H54 (cell line): ENCODE measurements around the gene PDPN.

Source experiments
- DNase-seq: peaks from one replicate; pipeline ENCODE4 v3.0.0; 2011; ENCODE audit warnings: low spot score, mixed read lengths; ENCODE audit not compliant: insufficient read length
- FAIRE-seq: peaks from 3 replicates; lab custom pipeline; 2011; peaks lifted over from hg19 to GRCh38; lab: Jason Lieb, UNC
- POLR2A ChIP-seq: IDR thresholded peaks from 2 replicates; pipeline ENCODE4 v1.6.1; 2011; ENCODE audit warnings: low read depth, mild to moderate bottlenecking, low read length

Gene PDPN

DNA sequence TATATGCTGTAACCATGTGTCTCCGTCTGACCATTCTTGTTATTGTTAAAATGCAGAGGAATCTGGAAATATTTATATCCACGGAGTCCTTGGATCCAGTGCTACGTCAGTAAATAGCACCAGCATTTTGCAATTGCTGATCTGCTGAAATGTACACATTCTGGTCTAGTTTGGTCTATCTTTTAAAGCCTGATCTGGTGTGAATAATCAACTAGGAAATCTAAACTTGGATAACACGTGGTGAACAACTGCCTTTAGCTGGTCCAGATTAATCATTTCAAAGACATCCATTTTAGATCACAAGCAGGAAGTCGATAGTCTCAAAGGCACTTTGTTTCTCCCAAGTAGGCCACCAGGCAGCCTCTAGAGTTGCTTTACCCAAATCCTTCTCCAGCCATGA lies 32.6 kb downstream of the PDPN start:
- DNase-seq (no peak), FAIRE-seq (no peak)
- TF ChIP-seq POLR2A: no peak

DNA sequence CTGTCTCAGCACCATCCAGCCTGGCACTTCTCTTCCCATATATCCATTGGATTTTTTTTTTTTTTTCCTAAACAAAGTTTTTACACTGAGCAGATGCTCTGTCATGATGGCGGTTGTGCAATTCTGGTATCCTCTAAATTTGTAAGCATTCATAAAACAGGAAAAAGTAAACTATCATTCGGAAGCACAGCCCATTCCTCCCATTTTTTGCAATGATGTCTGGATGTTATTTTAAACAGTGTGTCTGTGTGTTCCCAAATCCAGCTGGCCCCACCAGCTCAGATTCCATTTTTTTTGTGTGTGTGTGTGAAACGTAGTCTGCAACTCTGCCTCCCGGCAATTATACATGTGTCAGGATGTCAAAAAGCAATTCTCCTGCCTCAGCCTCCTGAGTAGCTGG lies 33.5 kb downstream of the PDPN start:
- TF ChIP-seq POLR2A: no peak
- DNase-seq (no peak), FAIRE-seq (no peak)

DNA sequence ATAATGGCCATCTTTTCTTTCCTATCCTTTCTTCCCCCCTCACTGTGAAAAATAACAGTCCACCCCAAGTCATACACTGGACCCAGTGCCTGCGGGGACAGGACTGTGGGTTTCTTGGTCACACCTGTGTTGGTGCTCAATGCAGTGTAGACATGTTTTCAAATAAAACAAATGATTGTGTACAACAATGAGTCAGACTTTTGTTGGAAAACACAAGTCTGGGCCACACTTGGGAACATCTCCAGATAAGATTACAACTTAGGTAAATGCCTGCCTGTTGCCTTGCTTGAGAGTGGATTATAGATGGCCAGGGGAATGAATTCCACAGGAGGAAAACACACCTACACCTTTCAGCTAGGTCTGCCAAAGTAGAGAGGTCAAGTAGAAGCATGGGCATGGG lies 34.1 kb downstream of the PDPN start:
- no peak for TF ChIP-seq POLR2A
- FAIRE-seq (no peak), DNase-seq (no peak)

GRCh38 chr1:13618483-13618882 lies 34.9 kb downstream of the PDPN start:
- no peak for TF ChIP-seq POLR2A
- DNase-seq: no peak

DNA sequence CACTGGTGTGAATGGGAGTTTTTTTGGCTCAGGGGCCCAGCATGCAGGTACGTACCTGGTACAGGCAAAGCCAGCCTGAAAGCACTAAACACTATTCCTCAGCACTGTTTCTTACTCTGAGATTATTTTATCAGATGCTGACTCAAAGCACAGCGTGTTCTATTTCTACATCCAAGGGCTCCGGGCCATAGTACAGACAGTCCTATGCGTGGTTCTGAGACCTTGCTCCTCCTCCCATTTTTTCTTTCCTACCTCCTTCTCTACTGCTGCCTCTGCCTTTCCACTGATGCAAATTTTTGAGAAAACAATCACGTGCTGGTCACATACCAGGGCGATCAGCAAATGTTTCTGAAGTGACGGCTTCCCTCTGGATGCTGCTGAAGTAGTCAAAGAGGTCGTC lies 36.3 kb downstream of the PDPN start:
- FAIRE-seq: no peak
- DNase-seq: no peak
- TF ChIP-seq POLR2A: no peak

More at GRCh38 chr1:13618483-13618882, 34.9 kb downstream of the PDPN start:
- no peak for FAIRE-seq

DNA sequence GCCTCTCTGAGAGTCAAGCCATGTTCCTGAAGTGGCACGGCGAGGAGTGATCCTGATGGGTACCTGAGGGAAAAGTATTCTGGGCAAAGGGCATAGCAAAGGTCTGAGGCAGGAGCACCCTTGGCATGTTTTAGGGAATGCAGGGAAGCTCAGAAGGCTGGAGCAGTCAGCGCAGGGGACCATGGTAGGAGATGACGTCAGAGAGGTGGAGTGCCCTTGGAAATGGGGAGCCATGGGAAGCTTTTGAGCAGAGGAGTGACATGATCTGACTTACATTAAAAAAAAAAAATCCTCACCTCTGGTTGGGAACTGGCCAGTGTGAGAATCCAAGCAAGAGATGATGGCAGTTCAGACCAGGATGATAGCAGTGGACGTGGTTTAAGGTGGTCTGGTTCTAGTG lies 37.2 kb downstream of the PDPN start:
- DNase-seq: no peak
- FAIRE-seq: no peak
- no peak for TF ChIP-seq POLR2A

GRCh38 chr1:13622446-13622845 lies 38.8 kb downstream of the PDPN start:
- no peak for DNase-seq
- no peak for TF ChIP-seq POLR2A
- FAIRE-seq: no peak

GRCh38 chr1:13623021-13623637 lies 39.5 kb downstream of the PDPN start:
- DNase-seq (no peak), FAIRE-seq (no peak)
- no peak for TF ChIP-seq POLR2A

DNA sequence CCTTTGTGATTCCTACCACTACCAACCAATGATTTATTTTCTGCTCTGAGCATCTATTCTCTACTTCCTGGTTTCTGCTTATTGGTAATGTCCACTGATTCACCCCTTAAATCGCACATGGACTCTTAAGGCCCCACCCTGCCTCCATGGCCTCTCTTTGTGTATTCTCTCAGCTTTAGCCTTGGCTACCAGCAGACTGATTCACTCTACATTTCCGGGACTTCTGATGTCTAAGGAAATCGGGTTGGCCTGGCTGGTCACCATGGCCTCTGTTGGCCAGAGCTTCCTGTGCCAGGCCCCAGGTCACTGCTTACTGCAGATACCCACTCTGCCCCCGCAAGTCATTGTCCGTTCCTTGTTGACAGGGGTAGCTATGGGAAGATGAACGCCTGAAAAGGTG lies 40.9 kb downstream of the PDPN start:
- FAIRE-seq (no peak), DNase-seq (no peak)
- TF ChIP-seq POLR2A: no peak

- DNase-seq: no peak
- FAIRE-seq: no peak
- TF ChIP-seq POLR2A: no peak
Observed at GRCh38 chr1:13627127-13627526, 43.5 kb downstream of the PDPN start.

- FAIRE-seq (no peak), DNase-seq (no peak)
- no peak for TF ChIP-seq POLR2A
Observed at GRCh38 chr1:13628218-13628617, 44.6 kb downstream of the PDPN start.

DNA sequence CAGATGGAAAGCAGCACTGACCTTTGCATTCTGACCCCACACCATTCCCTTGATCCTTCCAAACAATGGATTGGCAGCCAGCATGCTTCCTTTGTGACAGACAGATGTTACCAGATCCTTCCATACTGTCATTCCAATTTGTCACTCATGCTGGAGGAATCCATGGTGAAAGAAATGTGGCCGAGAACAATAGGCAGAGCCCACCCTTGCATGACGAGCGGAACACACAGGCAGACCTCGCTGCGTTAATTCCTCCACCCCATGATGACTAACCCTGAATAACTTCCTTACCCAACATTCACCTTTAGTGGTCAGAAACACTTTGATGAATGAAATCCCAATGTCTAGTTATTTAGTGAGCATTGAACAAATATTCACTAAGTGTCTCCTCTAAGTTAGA lies 45.1 kb downstream of the PDPN start:
- FAIRE-seq (no peak), DNase-seq (no peak)
- TF ChIP-seq POLR2A: no peak

DNA sequence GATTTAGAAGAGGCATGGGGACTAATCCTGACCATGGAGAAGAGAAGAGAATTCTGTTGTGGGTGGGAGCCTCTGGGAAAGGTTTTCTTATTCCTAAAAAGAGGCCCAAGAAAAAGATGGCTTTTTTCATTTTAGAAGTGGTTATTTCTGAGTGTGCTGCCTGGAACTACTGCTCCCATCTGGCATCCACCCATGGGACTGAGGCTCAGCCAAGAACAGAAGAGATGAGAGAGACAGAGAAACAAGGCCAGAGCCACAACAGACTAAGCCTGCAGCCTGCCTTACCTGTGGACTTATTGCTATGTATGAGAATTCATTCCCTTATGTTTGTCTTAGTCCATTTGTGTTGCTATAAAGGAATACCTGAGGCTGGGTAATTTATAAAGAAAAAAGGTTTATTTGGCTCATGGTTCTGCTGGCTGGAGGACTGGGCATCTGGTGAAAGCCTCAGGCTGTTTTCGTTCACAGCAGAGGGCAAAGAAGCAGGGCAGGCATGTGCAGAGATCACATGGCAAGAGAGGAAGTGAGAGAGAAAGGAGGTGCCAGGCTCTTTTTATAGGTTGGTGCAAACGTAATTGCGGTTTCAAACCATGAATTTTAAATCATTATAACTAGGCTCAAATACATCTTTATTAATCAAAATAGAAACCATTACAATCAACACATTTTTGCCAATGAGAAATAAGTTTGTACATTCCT lies 58.8 kb downstream of the PDPN start:
- TF ChIP-seq POLR2A: no peak
- no peak for DNase-seq
- FAIRE-seq: no peak

GRCh38 chr1:13643017-13643416 lies 59.4 kb downstream of the PDPN start:
- TF ChIP-seq POLR2A: no peak
- DNase-seq (no peak), FAIRE-seq (no peak)

GRCh38 chr1:13646521-13646920 lies 62.9 kb downstream of the PDPN start:
- no peak for FAIRE-seq
- DNase-seq: no peak
- no peak for TF ChIP-seq POLR2A
